ENCODE data around the gene SP7.
A peak's percentile ranks its signal among the peaks of the same experiment; 100 is the strongest.
"Not testable (repeated sequence)": the region's sequence is repeated elsewhere in the genome, so short reads cannot be mapped to it uniquely, and the experiment has no call there.

Gene SP7

DNA sequence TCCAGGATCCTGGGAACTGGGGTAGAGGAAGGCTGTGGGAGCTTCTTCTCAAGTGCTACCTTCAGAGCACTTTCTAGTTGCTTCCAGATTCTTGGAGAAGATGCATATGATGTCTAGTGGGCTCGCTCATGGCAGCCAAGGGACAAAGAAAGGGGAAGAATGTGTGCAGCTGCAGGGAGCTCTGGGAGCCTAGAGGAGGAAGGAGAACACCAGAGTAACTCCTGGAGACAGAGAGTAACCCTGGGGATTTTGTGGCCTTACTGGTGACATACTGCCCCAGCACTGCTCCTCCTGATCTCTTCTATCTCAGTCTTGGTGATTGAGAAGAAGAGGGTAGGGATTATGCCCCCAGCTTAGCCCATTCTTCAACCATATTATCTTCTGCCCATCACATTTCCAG, 10.3 kb upstream of the SP7 start:
- DNase-seq (ENCODE audit: low read depth in 2 of 2): no peak

DNA sequence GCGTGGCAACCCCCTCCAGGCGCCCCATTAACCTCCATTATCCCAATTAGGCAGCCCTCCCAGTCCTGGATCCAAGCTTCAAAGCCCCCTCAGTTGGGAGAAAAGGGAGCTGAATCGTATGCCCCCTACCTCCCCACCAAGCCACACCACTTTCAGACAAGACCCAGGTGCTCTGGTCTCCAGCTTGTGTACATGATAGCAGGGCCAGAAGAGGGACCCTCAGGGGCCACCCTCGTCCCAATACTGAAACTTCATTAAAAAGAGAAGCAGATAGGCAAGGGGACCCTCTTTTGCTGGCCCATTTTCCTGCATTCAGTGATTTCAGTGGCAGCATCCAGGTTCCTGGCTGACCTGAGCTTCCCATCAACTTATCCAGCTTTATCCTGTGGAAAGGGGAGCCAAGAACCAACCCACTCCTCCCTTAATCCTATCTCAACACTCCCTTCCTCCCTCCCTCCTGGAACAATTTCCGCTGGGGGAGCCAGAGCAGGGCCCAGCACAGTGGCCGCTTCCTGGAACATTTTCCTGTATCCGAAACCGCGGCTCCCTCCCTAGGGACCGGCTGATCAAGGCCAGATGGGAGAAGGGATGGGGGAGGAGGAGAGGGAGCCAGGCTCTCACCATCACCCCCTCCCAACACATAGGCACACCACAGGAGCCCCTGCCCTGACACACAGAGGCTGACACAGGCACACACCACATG, 9.5 kb upstream of the SP7 start:
- DNase-seq (ENCODE audit: low read depth in 2 of 2): no peak

DNA sequence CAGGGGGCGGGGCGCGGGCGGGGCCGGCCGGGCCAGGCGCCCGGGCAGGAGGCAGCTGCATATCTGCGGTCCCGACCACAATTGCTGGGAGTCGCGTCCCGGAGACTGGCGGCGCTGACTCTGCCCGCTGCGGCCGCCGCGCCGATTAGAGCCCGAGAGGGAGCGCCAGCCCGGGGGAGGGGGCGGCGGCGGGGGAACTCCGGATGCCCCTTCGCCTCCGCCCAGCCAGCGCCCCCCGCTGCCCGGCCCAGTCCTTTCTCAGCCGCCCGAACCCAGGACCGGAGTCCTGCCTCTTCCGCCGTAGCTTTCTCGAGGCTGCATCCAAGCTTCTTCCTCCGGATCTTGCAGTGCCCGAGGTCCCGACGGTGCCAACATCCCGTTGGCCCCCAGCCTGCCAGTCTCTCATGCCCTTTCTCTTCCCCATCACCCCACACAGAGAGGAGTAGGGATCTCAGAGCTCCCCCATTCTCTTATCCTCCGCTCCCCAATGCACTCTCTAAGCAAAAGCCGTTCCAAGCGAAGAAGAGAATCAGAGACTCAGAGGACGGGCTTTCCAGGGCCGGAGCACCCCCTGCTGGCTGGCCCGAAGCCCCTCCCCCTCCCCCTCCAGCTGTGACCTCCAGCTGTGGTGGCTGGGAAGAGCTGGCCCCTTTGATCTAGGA, 8.8 kb upstream of the SP7 start:
- DNase-seq (ENCODE audit: low read depth in 2 of 2): peak; percentile 64 to 75

DNA sequence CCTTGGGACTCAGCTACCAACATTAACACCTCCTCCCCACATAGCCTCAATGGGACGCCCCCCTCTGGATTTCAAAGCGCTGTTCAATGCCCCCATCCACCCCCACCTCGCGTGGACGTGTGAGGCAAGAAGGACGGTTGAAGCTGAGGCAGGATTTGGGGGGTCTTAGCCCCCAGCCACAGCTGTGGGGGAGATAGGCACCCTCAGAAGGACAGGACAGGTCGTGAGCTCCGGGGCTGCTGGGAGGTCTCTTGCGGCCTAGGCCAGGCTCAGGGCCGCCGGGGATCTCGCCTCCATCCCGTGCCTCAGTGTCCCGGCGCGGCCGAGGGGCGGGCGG, 8.3 kb upstream of the SP7 start:
- no peak for DNase-seq (ENCODE audit: low read depth in 2 of 2)

DNA sequence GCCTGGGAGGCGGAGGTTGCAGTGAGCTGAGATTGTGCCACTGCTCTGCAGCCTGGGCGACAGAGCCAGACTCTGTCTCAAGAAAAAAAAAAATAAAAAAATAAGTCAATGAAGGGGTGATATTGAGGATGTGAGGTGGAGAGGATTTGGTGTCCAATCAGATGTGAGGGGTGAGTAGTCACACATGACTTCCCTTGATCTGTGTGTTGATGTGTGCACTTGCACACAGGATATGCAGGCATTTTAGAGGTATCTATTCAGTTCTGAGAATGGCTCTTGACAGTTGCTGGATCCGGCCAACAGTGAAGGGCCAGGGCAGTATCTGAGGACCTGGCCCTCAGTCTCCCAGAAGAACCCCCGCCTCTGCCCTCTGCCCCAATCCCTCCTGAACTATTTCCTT, 7.8 kb upstream of the SP7 start:
- no peak for DNase-seq (ENCODE audit: low read depth in 2 of 2)

DNA sequence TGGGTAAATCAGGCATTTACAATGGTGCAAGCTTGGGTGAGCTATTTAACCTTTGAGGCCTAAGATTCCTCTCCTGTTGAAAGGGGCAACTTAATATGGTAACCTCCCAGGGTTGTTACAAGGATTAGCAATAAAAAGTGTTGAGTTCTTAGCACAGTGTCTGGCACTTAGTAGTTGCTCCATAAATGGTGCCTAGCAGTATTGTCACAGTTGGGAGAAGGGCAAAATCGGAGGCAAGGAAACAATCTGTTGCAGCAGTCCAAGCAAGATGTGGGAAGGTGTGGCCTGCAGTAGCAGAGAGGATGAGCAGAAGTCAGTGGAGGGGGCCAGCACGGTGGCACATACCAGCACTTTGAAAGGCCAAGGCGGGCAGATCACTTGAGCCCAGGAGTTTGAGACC, 7.3 kb upstream of the SP7 start:
- DNase-seq (ENCODE audit: low read depth in 2 of 2): no peak

DNA sequence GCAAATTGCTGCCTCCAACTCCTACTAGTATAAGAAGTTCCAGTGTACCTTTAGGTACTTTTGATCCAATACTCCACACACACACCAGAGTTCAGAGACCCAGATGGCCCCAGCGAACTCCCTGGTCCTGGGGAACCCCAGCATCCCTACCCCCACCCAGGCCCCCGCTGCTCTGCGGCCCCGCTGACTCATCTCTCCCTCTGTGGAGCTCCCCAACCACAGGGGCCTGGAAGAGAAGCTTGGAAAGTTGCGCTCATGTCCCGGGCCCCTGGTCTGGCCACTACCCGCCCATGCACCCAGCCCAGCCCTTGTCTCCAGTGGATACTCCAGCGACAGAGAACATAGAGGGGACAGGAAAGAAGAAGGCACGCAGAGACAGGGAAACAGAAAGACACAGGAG, 4.2 kb upstream of the SP7 start:
- DNase-seq (ENCODE audit: low read depth in 2 of 2): no peak

DNA sequence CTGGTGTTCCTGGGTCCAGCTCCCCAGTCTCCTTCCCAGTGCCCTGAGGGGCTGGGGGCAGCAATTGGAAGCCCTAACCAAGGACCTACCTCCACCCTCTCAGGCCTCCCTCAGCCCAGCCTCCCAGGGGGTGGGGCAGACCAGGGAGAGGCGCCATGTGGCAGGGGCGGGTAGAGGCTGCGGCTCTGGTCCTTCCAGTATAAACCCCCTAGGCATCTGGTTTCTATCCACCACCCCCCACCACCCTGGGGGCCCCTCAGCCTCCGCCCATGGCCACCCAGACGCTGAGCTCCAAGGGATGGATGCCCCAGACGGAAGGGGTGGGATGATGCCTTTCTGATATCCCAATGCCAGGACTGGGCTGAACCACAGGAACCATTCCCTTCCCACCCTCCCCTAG, 2.8 kb upstream of the SP7 start:
- DNase-seq (ENCODE audit: low read depth in 2 of 2): no peak

DNA sequence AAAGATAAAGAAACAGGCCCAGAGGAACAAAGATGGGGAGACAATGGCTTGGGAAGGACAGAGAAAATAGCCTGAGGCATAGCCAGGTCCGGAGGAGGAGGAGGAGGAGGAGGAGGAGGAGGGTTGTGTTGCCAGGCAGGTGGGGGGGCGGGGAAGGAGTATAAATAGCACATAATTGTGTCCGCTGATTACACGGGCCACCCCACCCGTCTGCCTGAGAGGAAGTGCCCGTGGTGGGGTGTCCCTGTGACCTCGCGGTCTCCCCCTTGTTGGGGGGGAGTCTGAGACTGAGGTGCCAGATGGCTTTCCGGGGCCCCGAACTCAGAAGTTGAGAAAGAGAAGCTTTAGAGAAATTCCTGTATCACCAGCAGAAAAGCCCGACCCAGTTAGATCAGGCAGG, 1.9 kb upstream of the SP7 start:
- no peak for DNase-seq (ENCODE audit: low read depth in 2 of 2)

DNA sequence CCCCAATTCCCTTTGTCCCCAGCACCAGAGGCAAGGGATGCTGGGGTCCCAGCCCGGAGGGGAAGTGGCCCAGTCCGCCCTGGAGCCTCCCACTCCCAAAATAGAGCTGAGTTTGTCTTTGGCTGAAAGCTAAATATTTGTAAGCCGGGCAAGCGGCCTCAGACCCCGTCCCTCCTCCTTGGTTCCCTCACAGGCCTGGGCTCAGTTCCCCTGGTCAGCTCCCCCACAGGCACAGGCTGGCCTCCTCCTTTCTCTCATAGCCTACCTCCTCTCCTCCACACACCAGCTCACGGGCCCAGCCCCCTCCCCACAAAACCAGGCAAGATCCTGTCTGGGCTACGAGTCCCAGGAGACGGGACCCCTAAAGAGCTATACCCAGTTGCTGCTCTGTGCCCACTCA, 1.3 kb downstream of the SP7 start:
- DNase-seq (ENCODE audit: low read depth in 2 of 2): no peak

DNA sequence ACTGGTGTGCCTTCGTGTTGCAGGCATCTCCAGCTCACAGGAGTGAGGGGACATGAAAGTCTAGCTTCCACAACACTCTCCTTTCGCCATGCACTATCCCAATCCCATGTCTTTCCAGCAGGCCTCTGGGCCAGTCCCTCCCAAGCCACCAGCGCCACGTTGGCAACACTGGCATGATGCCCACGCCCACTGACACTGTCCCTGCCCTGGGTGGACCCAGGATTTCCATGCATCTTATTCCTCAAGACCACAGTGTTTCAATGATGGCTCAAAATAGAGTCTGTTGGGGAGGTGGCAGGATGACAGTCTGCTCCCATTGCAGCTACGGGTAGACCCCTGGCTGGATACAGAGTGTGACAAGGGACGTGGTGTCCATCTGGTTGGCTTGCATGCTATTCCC, 2.3 kb downstream of the SP7 start:
- DNase-seq (ENCODE audit: low read depth in 2 of 2): no peak

DNA sequence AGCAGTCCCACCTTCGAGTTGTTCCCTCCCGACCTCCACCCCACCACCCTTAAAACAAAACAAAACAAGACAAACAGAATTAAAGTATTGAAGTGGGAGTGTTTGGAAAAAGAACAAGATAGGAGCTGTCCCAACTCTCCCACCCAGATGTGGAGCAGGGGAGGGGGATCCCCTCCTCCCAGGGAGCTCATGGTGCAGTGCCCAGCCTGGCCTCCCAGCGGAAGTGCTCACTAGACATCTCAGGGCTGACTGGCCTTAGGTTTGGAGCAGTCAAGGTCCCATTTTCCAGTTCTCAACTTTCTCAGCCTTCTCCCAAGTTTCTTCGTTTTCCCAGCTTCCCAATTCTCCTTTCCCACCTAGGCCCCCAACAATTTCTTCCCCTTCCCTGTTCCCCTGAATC, 2.9 kb downstream of the SP7 start:
- DNase-seq (ENCODE audit: low read depth in 2 of 2): no peak

DNA sequence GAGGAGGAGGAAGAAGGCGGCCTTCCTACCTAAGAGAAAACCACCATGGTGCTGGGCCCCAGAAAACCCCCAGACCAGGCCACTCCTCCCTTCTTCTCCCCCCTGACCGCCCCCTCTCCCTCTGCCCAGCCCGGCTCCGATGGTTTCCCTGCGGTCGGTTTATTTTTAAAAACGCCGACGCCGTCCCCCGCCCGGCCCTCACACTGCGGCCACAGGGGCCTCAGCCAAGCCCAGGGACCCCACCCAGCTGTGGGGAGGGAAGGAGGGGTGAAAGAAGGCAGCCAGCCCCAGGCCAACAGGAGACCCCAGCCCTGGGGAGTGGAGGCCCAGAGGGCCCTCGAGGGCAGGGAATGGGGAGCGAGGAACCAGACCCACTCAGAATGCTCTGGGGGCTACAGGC, 3.4 kb downstream of the SP7 start:
- DNase-seq (ENCODE audit: low read depth in 2 of 2): no peak

DNA sequence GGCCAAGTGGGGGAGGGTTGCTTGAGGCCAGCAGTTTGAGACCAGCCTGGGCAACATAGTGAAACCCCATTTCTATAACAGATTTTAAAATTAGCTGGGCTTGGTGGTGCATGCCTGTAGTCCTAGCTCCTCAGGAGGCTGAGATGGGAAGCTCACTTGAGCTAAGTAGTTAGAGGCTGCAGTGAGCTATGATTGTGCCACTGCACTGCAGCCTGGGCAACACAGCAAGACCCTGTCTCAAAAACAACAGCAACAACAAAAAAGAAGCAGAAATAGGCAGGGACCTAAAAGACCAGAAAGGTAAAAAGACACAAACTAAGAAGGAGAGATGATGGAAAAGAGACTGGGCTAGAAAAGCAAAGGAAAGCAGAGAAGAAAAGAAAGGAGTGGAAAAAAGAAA, 3.8 kb downstream of the SP7 start:
- not testable (repeated sequence) for DNase-seq (ENCODE audit: low read depth in 2 of 2)

DNA sequence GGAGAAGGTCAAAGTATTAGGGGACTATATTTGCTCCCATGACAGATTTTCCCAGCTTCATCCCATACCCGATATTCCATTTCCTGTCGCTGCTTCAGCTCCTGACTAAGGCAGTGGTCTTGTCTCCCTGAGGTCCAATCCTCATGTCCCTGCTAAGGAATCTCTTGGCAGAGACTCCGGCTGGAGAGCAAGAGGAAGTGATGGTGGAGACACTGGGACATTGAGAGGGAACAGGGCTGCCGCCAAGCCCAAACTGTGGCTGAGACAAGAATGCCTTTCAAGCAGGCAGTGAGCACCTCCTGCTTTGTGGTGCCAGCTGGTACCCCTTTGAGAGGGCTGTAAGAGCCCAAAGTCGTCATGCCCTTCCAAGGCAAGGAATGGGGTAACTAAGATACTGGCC, 5.5 kb downstream of the SP7 start:
- no peak for DNase-seq (ENCODE audit: low read depth in 2 of 2)

DNA sequence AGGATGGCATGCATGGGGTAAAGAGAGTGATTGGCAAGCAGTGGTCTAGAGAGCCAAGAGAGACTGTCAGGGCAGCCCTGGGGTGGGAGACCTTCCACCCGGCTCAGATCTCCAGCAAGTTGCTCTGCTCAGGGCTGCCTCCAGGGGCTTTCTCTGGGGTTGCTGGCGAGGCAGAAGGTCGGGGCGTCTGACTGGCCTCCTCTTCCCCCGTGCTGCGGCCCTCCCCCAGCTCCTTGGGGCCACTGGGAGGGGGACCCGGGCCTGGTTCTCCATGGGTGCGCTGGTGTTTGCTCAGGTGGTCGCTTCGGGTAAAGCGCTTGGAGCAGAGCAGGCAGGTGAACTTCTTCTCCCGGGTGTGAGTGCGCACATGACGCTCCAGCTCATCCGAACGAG, 8.1 kb downstream of the SP7 start:
- DNase-seq (ENCODE audit: low read depth in 2 of 2): no peak

DNA sequence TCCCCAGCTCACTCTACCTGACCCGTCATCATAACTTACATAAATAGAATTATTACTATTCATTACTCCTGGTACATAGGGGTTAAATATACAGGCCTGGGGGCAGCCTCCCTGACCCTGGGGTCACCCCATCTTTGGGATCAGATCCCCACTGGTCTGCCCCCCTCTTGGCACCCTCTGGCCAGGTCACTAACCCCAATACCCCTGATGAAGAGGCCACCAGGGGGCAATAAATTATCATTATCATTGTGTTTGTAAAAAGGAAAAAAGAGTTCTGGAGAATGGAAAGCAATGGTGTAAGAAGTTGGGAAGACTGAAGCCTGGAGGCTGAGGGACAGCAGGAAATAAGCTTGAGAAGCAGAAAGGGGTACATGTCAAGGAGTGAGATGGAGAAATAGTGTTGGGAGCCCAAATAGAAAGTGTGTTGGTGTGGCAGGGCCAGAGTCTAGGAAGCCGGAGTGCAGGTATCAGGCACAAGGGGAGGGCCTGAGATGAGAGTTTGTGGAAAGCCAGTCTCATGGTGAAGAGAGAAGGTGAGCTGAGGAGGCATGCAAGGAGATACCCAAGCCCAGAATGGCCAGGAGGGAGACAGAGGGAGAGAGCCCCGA, 8.6 kb downstream of the SP7 start:
- DNase-seq (ENCODE audit: low read depth in 2 of 2): no peak

DNA sequence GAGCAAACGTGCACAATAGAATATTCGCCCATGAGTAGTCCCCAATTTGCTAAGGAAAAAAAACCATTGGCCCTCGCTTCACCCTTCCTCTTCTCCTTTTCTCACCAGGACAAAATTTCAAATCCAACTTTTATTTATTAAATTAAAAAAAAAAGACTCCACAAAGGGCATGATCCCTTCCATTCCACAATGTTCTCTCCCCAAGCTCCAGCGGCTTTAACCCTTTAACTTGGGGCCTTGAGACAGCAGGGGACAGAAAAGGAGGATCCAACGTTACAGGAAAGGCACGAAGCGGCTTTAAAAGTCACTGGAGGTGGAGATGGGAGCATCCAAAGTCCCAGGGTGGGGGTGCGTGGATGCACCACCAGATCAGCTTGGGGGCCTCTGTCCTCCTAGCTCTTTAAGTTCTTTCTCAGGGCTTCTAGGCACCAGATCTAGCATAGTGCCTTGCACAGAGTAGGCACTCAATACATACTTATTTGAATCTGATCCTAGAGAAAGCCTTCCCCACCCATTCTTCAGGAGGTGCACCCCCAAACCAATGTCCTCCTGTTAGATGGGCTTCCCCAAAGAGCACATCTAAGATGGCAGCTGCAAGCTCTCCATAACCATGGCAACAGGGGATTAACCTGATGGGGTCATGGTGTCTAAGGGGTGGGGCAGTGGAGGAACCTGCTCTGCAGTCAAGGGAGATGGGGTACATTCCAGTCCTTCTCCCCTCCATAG, 9.5 kb downstream of the SP7 start:
- no peak for DNase-seq (ENCODE audit: low read depth in 2 of 2)

DNA sequence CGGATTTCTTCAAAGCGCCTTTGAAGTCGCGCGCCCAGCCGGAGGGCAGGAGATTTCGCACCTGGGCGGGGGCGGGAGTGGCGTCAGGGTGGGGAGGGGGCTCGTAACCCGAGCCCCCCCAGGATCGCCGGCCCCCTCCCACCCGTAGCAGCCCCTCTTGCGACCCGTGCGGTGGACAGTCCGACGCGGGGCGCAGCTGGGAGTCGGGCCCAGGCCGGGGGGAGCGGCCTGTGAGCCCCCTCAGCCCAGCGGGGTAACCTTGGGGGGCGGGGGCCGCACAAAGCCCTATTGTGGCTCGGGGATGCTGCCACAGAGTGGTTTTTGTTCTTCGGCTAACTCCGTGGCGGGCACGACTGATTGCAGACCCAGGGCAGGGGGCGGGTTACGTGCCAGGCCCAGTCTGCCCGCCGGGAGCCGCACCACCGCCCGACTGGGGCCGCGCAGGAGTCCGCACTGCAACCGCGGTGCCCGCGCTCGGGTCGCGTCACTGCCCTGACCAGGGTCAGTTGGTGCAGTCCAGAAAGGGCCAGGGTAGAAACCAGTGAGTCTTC, 10.6 kb downstream of the SP7 start:
- peak; percentile 17 to 24 for DNase-seq (ENCODE audit: low read depth in 2 of 2)

DNA sequence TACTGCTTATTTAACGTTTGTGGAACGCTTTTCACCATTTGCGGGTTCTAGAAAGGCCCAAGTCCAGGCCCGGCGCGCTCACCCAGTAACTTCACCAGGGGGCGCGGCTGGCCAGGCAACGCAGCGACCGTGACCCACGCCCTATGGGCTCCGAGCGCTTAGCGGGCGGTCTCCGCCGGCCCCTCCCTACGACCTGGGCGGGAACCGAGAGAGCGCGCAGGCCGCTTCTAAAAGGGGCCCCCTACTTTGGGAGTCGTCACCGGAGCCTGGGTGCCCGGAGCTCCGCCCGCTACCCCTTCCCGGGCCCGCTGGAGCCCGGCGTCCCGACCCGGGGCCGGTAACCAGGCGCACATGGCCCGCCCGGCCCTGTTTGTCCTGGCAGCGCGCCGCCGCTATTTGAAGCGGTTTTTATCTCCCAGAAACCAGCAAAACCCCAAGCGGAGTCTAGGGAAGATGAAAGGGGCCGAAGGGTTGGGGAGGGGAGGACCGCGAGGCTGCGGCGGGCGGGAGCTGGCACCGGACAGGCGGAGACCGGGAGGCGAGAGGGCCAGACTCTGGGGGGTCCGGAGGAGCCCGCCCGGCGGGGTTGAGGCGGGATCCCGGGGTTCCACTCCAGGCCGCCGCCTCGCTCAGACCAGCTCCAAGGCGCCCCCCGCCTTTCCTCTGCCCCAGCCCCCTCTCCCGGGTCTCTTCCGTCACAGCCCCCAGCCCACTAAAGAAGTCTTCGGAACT, 11.2 kb downstream of the SP7 start:
- DNase-seq (ENCODE audit: low read depth in 2 of 2): peak; percentile 79 to 93

DNA sequence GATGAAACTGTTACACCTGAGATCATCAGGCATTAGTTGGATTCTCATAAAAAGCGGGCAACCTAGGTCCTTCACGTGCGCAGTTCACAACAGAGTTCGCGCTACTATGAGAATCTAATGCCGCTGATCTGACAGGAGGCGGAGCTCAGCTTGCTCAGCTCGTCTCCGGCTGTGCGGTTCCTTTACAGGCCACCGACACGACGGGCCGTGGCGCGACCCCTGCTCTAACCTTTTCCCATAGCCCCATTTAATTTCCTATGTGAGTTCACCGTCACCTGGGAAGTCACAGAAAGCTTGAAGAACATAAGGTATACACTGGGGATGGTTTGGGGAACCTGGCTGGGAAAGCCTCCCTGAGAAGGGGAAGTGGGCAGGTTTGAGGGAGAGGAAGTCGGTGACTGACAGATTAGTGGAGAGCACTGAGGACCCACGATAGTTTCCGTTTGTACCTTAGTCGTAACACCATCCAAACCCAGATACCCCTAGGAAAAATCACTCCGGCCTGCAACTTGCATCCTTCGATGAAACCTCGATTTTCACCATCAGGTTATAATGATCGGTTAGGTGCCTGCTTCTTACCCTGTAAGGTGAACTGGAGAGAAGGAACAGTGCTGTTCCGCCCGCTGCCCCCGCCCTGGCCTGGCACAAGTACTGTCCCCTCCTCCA, 11.9 kb downstream of the SP7 start:
- DNase-seq (ENCODE audit: low read depth in 2 of 2): peak; percentile 36 to 52

All from stimulated activated CD4-positive, alpha-beta T cell treated with anti-CD3 and anti-CD28 coated beads, Interleukin-4, amount 100 ng/mL, for 48 hours (primary cell).